Bronchial epithelial cell (primary cell): ENCODE results near the gene FUBP3. TPM values are rescaled to one million over a fixed set of nuclear protein-coding genes. Genes with fewer than 3 reads are reported as not detected.

Source experiments
- DNase-seq: peaks from one replicate; pipeline ENCODE4 v3.0.0-alpha.2; 2010; ENCODE audit warnings: low read depth
- FAIRE-seq: peaks from 2 replicates; lab custom pipeline; 2011; peaks lifted over from hg19 to GRCh38; lab: Jason Lieb, UNC
- H3K27me3 ChIP-seq: 2 replicates; pipeline ENCODE4 v1.5.1; 2011; ENCODE audit warnings: low read length; ENCODE audit not compliant: control insufficient read depth, insufficient read depth
- H3K36me3 ChIP-seq: 2 replicates; pipeline ENCODE4 v1.5.1; 2011; ENCODE audit warnings: low read length; ENCODE audit not compliant: control insufficient read depth, insufficient read depth
- H3K4me3 ChIP-seq: 2 replicates; pipeline ENCODE4 v1.5.1; 2011; ENCODE audit warnings: mild to moderate bottlenecking, low read depth, low read length, control low read depth
- CTCF ChIP-seq: IDR thresholded peaks from 2 replicates; pipeline ENCODE4 v1.5.1; 2011; ENCODE audit warnings: mild to moderate bottlenecking, moderate library complexity, low read length, control low read depth, inconsistent platforms; ENCODE audit not compliant: insufficient read depth, severe bottlenecking
- total RNA-seq: library from RNA; depleted of rRNA; stranded (reverse); fragments of >200 nt; gene quantifications from 2 replicates; pipeline ENCODE4 v1.2.1, GENCODE V29; 2014

The FUBP3 gene
- total RNA-seq, 1 donor from 2014 or later: 45.8 TPM

DNA sequence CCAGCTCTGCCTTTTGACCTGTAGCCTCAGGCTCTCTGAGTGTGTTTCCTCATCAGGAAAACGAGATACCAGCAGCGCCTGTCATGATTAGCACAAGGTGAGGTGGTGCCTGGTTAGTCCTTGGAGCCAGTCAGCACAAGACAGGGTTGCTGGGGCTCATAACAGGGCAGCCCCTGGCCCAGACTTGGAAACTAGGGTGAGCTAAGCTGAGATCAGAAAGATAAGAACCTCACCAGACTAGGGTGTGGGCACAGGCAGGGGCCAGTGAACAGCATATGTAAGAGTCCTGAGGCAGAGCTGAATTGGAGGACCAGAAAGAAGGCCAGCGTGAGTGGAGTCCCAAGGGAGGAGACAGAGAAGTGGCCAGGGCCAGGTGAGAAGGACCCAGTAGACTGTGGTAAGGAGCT lies 42.7 kb upstream of the FUBP3 start:
- no peak for TF ChIP-seq CTCF
- H3K36me3 ChIP-seq: no peaks in the 10 kb centered on the region
- DNase-seq: peak; percentile 66
- no peaks in the 10 kb centered on the region for H3K27me3 ChIP-seq
- H3K4me3 ChIP-seq: no peak overlapping the region
- no peak for FAIRE-seq

- H3K4me3 ChIP-seq: no peak overlapping the region
- DNase-seq (peak; percentile 29), FAIRE-seq (no peak)
- TF ChIP-seq CTCF: no peak
- H3K27me3 ChIP-seq: no peaks in the 10 kb centered on the region
- H3K36me3 ChIP-seq: no peaks in the 10 kb centered on the region
Observed at GRCh38 chr9:130537346-130538050, 41.9 kb upstream of the FUBP3 start.

DNA sequence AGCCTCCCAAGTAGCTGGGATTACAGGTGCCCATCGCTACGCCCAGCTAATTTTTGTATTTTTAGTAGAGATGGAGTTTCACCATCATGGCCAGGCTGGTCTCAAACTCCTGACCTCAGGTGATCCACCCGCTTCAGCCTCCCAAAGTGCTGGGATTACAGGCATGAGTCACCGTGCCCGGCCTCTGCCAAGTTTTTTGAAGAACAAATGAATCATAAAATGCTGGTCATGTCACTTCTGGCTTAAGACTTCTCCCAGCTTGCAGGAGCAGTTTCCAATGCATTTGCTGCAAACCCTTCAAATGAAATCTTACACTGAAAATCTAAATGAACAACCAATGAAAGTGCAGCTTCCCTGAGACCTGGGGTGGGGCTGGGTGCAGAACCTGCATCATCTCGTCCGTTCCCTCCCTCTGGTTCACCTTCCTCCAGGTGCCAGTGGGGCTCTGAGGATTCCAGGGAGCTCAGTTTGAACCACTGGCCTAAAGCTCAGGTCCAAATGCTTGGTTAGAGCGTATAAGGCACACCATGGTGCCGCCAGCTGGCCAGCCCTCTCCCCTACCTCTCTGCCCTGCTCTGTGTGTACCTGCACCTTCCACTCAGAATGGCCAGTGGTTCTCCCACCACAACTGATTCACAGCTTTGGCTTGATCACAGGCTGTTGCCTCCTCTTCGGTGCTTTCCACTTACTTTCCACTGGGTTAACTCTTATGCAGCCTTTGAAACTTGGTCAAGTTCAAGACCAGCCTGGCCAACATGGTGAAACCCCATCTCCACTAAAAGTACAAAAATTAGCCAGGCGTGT lies 39.8 kb upstream of the FUBP3 start:
- TF ChIP-seq CTCF: no peak
- Histone ChIP-seq H3K36me3 (no peaks in the 10 kb centered on the region), H3K27me3 (no peaks in the 10 kb centered on the region), H3K4me3 (no peak overlapping the region)
- peak; percentile 97 for DNase-seq
- no peak for FAIRE-seq

DNA sequence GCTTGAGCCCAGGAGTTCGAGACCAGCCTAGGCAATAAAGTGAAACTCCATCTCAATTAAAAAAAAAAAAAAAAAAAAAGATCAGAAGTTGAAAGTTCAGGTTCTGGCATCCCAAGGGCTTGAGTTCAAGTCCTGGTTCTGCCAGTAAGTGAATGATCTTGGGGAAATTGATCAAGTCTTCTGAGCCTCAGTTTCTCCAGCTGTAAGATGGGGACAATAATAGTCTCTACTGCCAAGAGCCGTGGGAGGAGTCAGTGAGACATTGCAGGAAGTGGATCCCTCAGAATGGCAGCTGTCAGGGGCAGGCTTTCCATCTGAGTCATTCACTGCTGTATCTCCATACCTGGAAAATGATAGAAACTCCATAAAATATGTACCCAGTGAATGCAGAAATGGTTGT lies 37.8 kb upstream of the FUBP3 start:
- peak; percentile 39 for DNase-seq
- Histone ChIP-seq H3K4me3 (no peak overlapping the region), H3K36me3 (no peaks in the 10 kb centered on the region), H3K27me3 (peaks cover 1% of the 10 kb centered on the region)
- no peak for FAIRE-seq
- TF ChIP-seq CTCF: no peak

DNA sequence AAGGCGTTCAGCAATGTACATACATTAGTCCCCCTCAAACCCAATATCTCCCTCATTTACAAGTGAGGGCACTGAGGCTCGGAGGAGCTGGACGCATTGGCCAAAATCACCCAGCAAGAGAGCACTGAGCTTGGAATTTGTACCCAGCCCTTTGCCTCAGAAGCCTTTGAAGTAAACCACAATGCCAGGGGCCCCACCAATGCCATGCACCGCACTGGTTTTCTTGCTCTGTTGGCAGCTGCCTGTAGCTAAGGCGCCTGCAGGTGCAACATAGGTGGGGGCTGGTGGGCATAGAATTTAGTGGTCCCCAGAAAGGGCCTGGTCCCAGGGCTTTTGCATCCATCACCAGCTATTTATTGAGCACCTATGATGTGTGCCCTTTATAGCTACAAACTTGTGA lies 37.3 kb upstream of the FUBP3 start:
- DNase-seq (no peak), FAIRE-seq (no peak)
- no peak overlapping the region for H3K4me3 ChIP-seq
- no peak for TF ChIP-seq CTCF
- no peaks in the 10 kb centered on the region for H3K36me3 ChIP-seq
- H3K27me3 ChIP-seq: peaks cover 1% of the 10 kb centered on the region
